AG20443 (cell line): Measurements from ENCODE around the gene CHIC2.
"Not testable (repeated sequence)": the region's sequence is repeated elsewhere in the genome, so short reads cannot be mapped to it uniquely, and the experiment has no call there.

Experiments
- DNase-seq: peaks from one replicate; pipeline ENCODE4 v3.0.0; 2012; ENCODE audit warnings: low spot score, mixed read lengths

CHIC2 gene

GRCh38 chr4:54061067-54061466 is 3.3 kb downstream of the CHIC2 start:
- no peak for DNase-seq

GRCh38 chr4:54060116-54060515 is 4.3 kb downstream of the CHIC2 start:
- DNase-seq: no peak

GRCh38 chr4:54058171-54058570 is 6.2 kb downstream of the CHIC2 start:
- no peak for DNase-seq

GRCh38 chr4:54056360-54056759 is 8.0 kb downstream of the CHIC2 start:
- no peak for DNase-seq

GRCh38 chr4:54055494-54055893 is 8.9 kb downstream of the CHIC2 start:
- DNase-seq: no peak

GRCh38 chr4:54054501-54054900 is 9.9 kb downstream of the CHIC2 start:
- no peak for DNase-seq

GRCh38 chr4:54053322-54053721 is 11.1 kb downstream of the CHIC2 start:
- not testable (repeated sequence) for DNase-seq

GRCh38 chr4:54050214-54050904 is 14.0 kb downstream of the CHIC2 start:
- no peak for DNase-seq

- DNase-seq: not testable (repeated sequence)
Measured at GRCh38 chr4:54043630-54044029, 20.8 kb downstream of the CHIC2 start.

- DNase-seq: no peak
Measured at GRCh38 chr4:54041933-54042332, 22.5 kb downstream of the CHIC2 start.

- DNase-seq: no peak
Measured at GRCh38 chr4:54041100-54041499, 23.3 kb downstream of the CHIC2 start.

GRCh38 chr4:54038056-54038455 is 26.3 kb downstream of the CHIC2 start:
- DNase-seq: no peak

- DNase-seq: no peak
Measured at GRCh38 chr4:54036184-54036583, 28.2 kb downstream of the CHIC2 start.

- no peak for DNase-seq
Measured at GRCh38 chr4:54032558-54033135, 31.8 kb downstream of the CHIC2 start.

GRCh38 chr4:54027311-54027710 is 37.1 kb downstream of the CHIC2 start:
- DNase-seq: no peak

GRCh38 chr4:54025582-54025981 is 38.8 kb downstream of the CHIC2 start:
- no peak for DNase-seq

GRCh38 chr4:54023019-54023418 is 41.4 kb downstream of the CHIC2 start:
- not testable (repeated sequence) for DNase-seq

GRCh38 chr4:54017974-54018373 is 46.4 kb downstream of the CHIC2 start:
- DNase-seq: no peak

- no peak for DNase-seq
Measured at GRCh38 chr4:54017308-54017707, 47.1 kb downstream of the CHIC2 start.

- no peak for DNase-seq
Measured at GRCh38 chr4:54016504-54016903, 47.9 kb downstream of the CHIC2 start.

- DNase-seq: no peak
Measured at GRCh38 chr4:54015423-54016030, 48.9 kb downstream of the CHIC2 start.

- no peak for DNase-seq
Measured at GRCh38 chr4:54014666-54015160, 49.7 kb downstream of the CHIC2 start.

GRCh38 chr4:54011201-54011600 is 53.2 kb downstream of the CHIC2 start:
- DNase-seq: no peak
